Endothelial cell of umbilical vein (primary cell): Measurements from ENCODE around the gene ADAMTS17. TPM values are rescaled to one million over a fixed set of nuclear protein-coding genes. Genes with fewer than 3 reads are reported as not detected.

Experiments
- BruUV-seq: library from RNA; stranded (reverse); fragments of 400-500 nt; replicated peaks from 2 replicates; lab custom pipeline; 2021; lab: Mats Ljungman, UMichigan
- CTCF ChIA-PET: fragments of 300-600, 350-600 bp; sonication (Branson Sonifier 250); formaldehyde crosslinking; loops from one replicate; lab custom pipeline; 2021; ENCODE audit warnings: antibody characterized with exemption, inconsistent platforms; lab: Charles Lee
- POLR2A ChIA-PET: fragments of 300-600, 350-600 bp; sonication (Branson Sonifier 250); formaldehyde crosslinking; loops from one replicate; lab custom pipeline; 2021; ENCODE audit warnings: antibody characterized with exemption, inconsistent platforms; lab: Charles Lee
- DNase-seq: peaks from one replicate; pipeline ENCODE4 v3.0.0-alpha.2; 2011; ENCODE audit warnings: low read depth, low spot score
- FAIRE-seq: peaks from 2 replicates; lab custom pipeline; 2011; peaks lifted over from hg19 to GRCh38; lab: Jason Lieb, UNC
- H2AFZ ChIP-seq: 2 replicates; pipeline ENCODE4 v1.6.0; 2012; ENCODE audit warnings: low read depth, low read length, control low read depth, inconsistent platforms
- H3K27ac ChIP-seq: 2 replicates; pipeline ENCODE4 v1.5.1; 2011; ENCODE audit warnings: low read depth, mild to moderate bottlenecking, control low read depth, low read length, moderate library complexity; ENCODE audit not compliant: insufficient read depth
- H3K27me3 ChIP-seq, 2 experiments: 2 replicates each; pipeline versions ENCODE4 v1.6.0 to v1.6.1; 2011; ENCODE audit warnings: low read length in 2 of 2, mixed read lengths in 1 of 2; ENCODE audit not compliant: control insufficient read depth in 2 of 2, insufficient read depth in 2 of 2
- H3K36me3 ChIP-seq, 2 experiments: 2 replicates in 1 of 2; 3 replicates in 1 of 2; pipeline ENCODE4 v1.5.1; 2011; ENCODE audit warnings: low read length in 2 of 2, mild to moderate bottlenecking in 1 of 2, moderate library complexity in 1 of 2; ENCODE audit not compliant: control insufficient read depth in 2 of 2, insufficient read depth in 2 of 2; ENCODE audit errors: extremely low read depth in 1 of 2
- H3K4me1 ChIP-seq: 3 replicates; pipeline ENCODE4 v1.5.1; 2011; ENCODE audit warnings: mild to moderate bottlenecking, low read length; ENCODE audit not compliant: control insufficient read depth, insufficient read depth; ENCODE audit errors: extremely low read depth
- H3K4me2 ChIP-seq: 2 replicates; pipeline ENCODE4 v1.6.1; 2011; ENCODE audit warnings: low read length, control low read depth, mixed read lengths; ENCODE audit not compliant: insufficient read depth
- H3K4me3 ChIP-seq, 3 experiments: fragments of 200-600 bp in 1 of 3; sonication (generic), shearing (Covaris generic) in 1 of 3; replicated peaks in 1 of 3; 2 replicates each; pipeline ENCODE4 v1.5.1; 2011 to 2016; ENCODE audit warnings: control low read depth in 3 of 3, low read length in 3 of 3, mild to moderate bottlenecking in 2 of 3, inconsistent platforms in 1 of 3, low read depth in 1 of 3, moderate library complexity in 1 of 3; ENCODE audit not compliant: insufficient read depth in 1 of 3
- H3K79me2 ChIP-seq: 2 replicates; pipeline ENCODE4 v1.6.0; 2012; ENCODE audit warnings: low read length, inconsistent platforms; ENCODE audit not compliant: control insufficient read depth, insufficient read depth
- H3K9ac ChIP-seq: replicated peaks from 2 replicates; pipeline ENCODE3; 2011; ENCODE audit warnings: low read length, control low read depth; ENCODE audit not compliant: insufficient read depth; ENCODE audit errors: extremely low read depth
- H3K9me1 ChIP-seq: replicated peaks from 3 replicates; pipeline ENCODE4 v1.6.0; 2011; ENCODE audit warnings: mild to moderate bottlenecking, low read length; ENCODE audit not compliant: control insufficient read depth, insufficient read depth; ENCODE audit errors: extremely low read depth
- H3K9me3 ChIP-seq: replicated peaks from 2 replicates; pipeline ENCODE4 v1.5.1; 2012; ENCODE audit warnings: low read length, inconsistent platforms; ENCODE audit not compliant: control insufficient read depth, insufficient read depth
- H4K20me1 ChIP-seq: replicated peaks from 2 replicates; pipeline ENCODE3; 2011; ENCODE audit warnings: mild to moderate bottlenecking, low read length; ENCODE audit not compliant: control insufficient read depth, insufficient read depth; ENCODE audit errors: extremely low read depth
- EZH2 ChIP-seq: IDR thresholded peaks from 2 replicates; pipeline ENCODE4 v1.6.1; 2012; ENCODE audit warnings: borderline replicate concordance, low read depth, mild to moderate bottlenecking, moderate library complexity, low read length, inconsistent platforms; ENCODE audit not compliant: severe bottlenecking
- FOS ChIP-seq: IDR thresholded peaks from 2 replicates; pipeline ENCODE4 v1.6.1; 2011; ENCODE audit warnings: mild to moderate bottlenecking, low read length, moderate library complexity, borderline replicate concordance; ENCODE audit not compliant: insufficient read depth
- GATA2 ChIP-seq: IDR thresholded peaks from 2 replicates; pipeline ENCODE4 v1.7.0; 2011; ENCODE audit warnings: low read depth, mild to moderate bottlenecking, moderate library complexity, mixed read lengths, low read length; ENCODE audit not compliant: insufficient read length, insufficient read depth
- JUN ChIP-seq: IDR thresholded peaks from 2 replicates; pipeline ENCODE4 v1.6.1; 2011; ENCODE audit warnings: borderline replicate concordance, low read depth; ENCODE audit not compliant: insufficient read length, insufficient read depth
- MYC ChIP-seq: IDR thresholded peaks from one replicate; pipeline ENCODE4 v1.6.1; 2011; ENCODE audit warnings: mild to moderate bottlenecking, low read depth, low read length
- POLR2A ChIP-seq: IDR thresholded peaks from 2 replicates; pipeline ENCODE4 v1.6.1; 2012; ENCODE audit warnings: low read depth, mild to moderate bottlenecking, control low read depth, low read length
- POLR2AphosphoS5 ChIP-seq: IDR thresholded peaks from 2 replicates; pipeline ENCODE4 v1.6.1; 2012; ENCODE audit warnings: low read depth, mild to moderate bottlenecking, control low read depth, low read length, moderate library complexity; ENCODE audit not compliant: insufficient read depth
- dilution Hi-C: fragments of 300-500 bp; cut with MboI; formaldehyde crosslinking; loops from one replicate; pipeline ENCODE4 v1.15.0; 2019; ENCODE audit warnings: low sequenced_read_pairs; ENCODE audit not compliant: extremely low pct_ligation_motif_present
- intact Hi-C: fragments of 100-400 bp; cut with micrococcal nuclease; formaldehyde crosslinking; loops from one replicate; pipeline ENCODE4 v1.10.0; 2022
- polyA plus RNA-seq, 4 experiments: library from polyadenylated mRNA; depleted of rRNA in 3 of 4; stranded (reverse) in 3 of 4; unstranded in 1 of 4; fragments of >200 nt; gene quantifications; 2 replicates each; pipeline versions ENCODE4 v1.2.1 to v1.2.3, GENCODE V29; 2011 to 2012; ENCODE audit warnings: missing spikeins in 1 of 4
- total RNA-seq: library from RNA; stranded (reverse); gene quantifications from 2 replicates; pipeline ENCODE4 v1.2.3, GENCODE V29; 2021
- TF ChIP-seq, protein P1 (sequence below): IDR thresholded peaks from 2 replicates; pipeline ENCODE4 v1.6.1; 2011; ENCODE audit not compliant: insufficient read depth, insufficient read length
- TF ChIP-seq, protein P2 (sequence below), 2 donors: IDR thresholded peaks; 1 replicate in 1 of 2; 2 replicates in 1 of 2; pipeline ENCODE4 v1.5.1; 2011; ENCODE audit warnings: low read length in 2 of 2, mild to moderate bottlenecking in 2 of 2, moderate library complexity in 2 of 2, control low read depth in 1 of 2, inconsistent platforms in 1 of 2, low read depth in 1 of 2; ENCODE audit not compliant: insufficient read depth in 1 of 2; ENCODE audit errors: extremely low read depth in 1 of 2

ADAMTS17 gene
- total and polyA plus RNA-seq, 2 donors (not counting 3 experiments of a cell fraction or from before 2014, with no cell fraction given), result 0.12 TPM; not detected in 1

DNA sequence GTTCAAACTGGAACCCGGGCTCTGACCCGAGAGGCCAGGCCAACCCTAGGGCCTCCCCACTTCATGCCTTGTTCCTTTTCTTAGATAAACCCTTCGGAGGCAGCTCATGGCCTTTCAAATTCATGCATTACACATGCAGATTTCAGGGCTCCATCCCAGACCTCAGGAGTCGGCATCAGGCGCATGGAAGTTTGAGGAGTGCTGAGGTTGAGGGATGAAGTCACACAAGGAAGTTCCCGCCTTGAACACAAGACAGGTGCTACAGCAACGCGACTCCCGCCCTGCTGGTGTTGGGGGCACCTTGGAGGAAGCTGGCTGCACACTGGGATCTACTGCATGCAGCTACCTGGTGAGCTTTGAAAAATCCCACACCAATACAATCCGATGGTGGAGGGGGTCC is 363.3 kb downstream of the ADAMTS17 start:
- POLR2A ChIA-PET, result no interaction called here
- no peaks in the 10 kb centered on the region for H3K79me2 ChIP-seq
- CTCF ChIA-PET, result no interaction called here
- FAIRE-seq (no peak), DNase-seq (no peak)
- no peak overlapping the region for H3K4me2 ChIP-seq
- intact Hi-C loops, result no loop called here
- no peaks in the 10 kb centered on the region for H4K20me1 ChIP-seq
- H3K9me3 ChIP-seq, result no peaks in the 10 kb centered on the region
- H3K36me3 ChIP-seq, result no peaks in the 10 kb centered on the region
- H3K27me3 ChIP-seq, result no peaks in the 10 kb centered on the region
- H3K4me3 ChIP-seq, result no peak overlapping the region
- H3K27ac ChIP-seq, result no peak overlapping the region
- TF ChIP-seq FOS (no peak), MYC (no peak)
- dilution Hi-C loops, result no loop called here
- H2AFZ ChIP-seq, result no peak overlapping the region
- H3K9ac ChIP-seq, result no peak overlapping the region
- no peaks in the 10 kb centered on the region for H3K4me1 ChIP-seq
- no TSS peak for BruUV-seq
- no peaks in the 10 kb centered on the region for H3K9me1 ChIP-seq

DNA sequence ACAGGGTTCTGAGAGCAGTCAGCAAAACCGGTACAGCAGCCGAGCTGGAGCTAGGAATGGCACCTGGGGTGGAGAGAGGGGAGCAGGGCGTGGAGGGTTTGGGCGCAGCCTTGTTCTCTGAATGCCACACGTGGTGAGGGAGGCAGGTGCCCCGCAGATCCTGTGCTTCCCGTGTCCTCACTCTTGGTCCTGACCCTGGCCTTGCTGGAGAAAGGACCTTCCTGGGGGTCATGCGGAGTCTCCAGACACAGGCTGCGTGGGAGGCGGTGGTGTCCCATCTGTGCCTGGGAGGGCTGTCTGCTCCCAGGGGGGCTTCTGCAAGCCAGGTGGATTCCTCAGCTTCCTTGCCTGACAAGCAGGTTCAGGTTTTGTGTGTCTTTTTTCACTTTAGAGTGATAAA is 363.8 kb downstream of the ADAMTS17 start:
- H3K9me1 ChIP-seq, result no peaks in the 10 kb centered on the region
- no peak overlapping the region for H3K9ac ChIP-seq
- H3K4me2 ChIP-seq, result no peak overlapping the region
- no peak for FAIRE-seq
- CTCF ChIA-PET, result no interaction called here
- no peak overlapping the region for H2AFZ ChIP-seq
- H3K27ac ChIP-seq, result no peak overlapping the region
- no peaks in the 10 kb centered on the region for H3K27me3 ChIP-seq
- H3K4me1 ChIP-seq, result no peaks in the 10 kb centered on the region
- BruUV-seq, result no TSS peak
- no peak overlapping the region for H3K4me3 ChIP-seq
- H4K20me1 ChIP-seq, result no peaks in the 10 kb centered on the region
- POLR2A ChIA-PET, result no interaction called here
- H3K9me3 ChIP-seq, result no peaks in the 10 kb centered on the region
- DNase-seq, result no peak
- no peak for TF ChIP-seq EZH2
- no peak for TF ChIP-seq JUN
- no peak for TF ChIP-seq POLR2AphosphoS5
- TF ChIP-seq GATA2, result no peak
- TF ChIP-seq, protein P1, sequence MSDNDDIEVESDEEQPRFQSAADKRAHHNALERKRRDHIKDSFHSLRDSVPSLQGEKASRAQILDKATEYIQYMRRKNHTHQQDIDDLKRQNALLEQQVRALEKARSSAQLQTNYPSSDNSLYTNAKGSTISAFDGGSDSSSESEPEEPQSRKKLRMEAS, result no peak
- TF ChIP-seq POLR2A, result no peak
- TF ChIP-seq, protein P2, sequence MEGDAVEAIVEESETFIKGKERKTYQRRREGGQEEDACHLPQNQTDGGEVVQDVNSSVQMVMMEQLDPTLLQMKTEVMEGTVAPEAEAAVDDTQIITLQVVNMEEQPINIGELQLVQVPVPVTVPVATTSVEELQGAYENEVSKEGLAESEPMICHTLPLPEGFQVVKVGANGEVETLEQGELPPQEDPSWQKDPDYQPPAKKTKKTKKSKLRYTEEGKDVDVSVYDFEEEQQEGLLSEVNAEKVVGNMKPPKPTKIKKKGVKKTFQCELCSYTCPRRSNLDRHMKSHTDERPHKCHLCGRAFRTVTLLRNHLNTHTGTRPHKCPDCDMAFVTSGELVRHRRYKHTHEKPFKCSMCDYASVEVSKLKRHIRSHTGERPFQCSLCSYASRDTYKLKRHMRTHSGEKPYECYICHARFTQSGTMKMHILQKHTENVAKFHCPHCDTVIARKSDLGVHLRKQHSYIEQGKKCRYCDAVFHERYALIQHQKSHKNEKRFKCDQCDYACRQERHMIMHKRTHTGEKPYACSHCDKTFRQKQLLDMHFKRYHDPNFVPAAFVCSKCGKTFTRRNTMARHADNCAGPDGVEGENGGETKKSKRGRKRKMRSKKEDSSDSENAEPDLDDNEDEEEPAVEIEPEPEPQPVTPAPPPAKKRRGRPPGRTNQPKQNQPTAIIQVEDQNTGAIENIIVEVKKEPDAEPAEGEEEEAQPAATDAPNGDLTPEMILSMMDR (IDR thresholded peaks at IDR 0.05; ENCODE audit: extremely low read depth in 1 of 2, insufficient read depth in 1 of 2, low read depth in 1 of 2, low read length in 2 of 2), result no peak
- no peak for TF ChIP-seq FOS
- no peak for TF ChIP-seq MYC
- intact Hi-C loops, result no loop called here
- H3K79me2 ChIP-seq, result no peaks in the 10 kb centered on the region
- dilution Hi-C loops, result no loop called here
- no peaks in the 10 kb centered on the region for H3K36me3 ChIP-seq
